GM20431 (cell line): ENCODE results near the gene MBD1.
"Not testable (repeated sequence)": the region's sequence is repeated elsewhere in the genome, so short reads cannot be mapped to it uniquely, and the experiment has no call there.

ENCODE experiments used
- in situ Hi-C: fragments of 300-500 bp; cut with MseI, MboI; formaldehyde crosslinking; loops from one replicate; pipeline ENCODE4 v1.15.0; 2020; ENCODE audit warnings: low sequenced_read_pairs; ENCODE audit not compliant: unreplicated experiment

MBD1 gene

GRCh38 chr18:50275503-50276036 lies 5.8 kb downstream of the MBD1 start:
- in situ Hi-C loops: no loop called here

- in situ Hi-C loops: no loop called here
Measured at GRCh38 chr18:50274941-50275340, 6.4 kb downstream of the MBD1 start.

GRCh38 chr18:50274044-50274442 lies 7.3 kb downstream of the MBD1 start:
- in situ Hi-C loops: no loop called here

- in situ Hi-C loops: no loop called here
Measured at GRCh38 chr18:50273203-50274043, 7.9 kb downstream of the MBD1 start.

GRCh38 chr18:50272568-50272967 lies 8.8 kb downstream of the MBD1 start:
- in situ Hi-C loops: no loop called here

- in situ Hi-C loops: no loop called here
Measured at GRCh38 chr18:50268022-50268747, 13.1 kb downstream of the MBD1 start.

GRCh38 chr18:50266248-50266704 lies 15.0 kb downstream of the MBD1 start, which contains the start of gene CFAP53:
Gene CFAP53 (minus strand): TSS chr18:50266495. CDS start chr18:50266404, 91 bp downstream.
- in situ Hi-C loops: no loop called here

- in situ Hi-C loops: no loop called here
Measured at GRCh38 chr18:50262977-50263376, 18.3 kb downstream of the MBD1 start.

- in situ Hi-C loops: no loop called here
Measured at GRCh38 chr18:50250935-50251334, 30.4 kb downstream of the MBD1 start.

GRCh38 chr18:50249576-50249975 lies 31.7 kb downstream of the MBD1 start:
- in situ Hi-C loops: no loop called here

- in situ Hi-C loops: no loop called here
Measured at GRCh38 chr18:50247561-50247960, 33.8 kb downstream of the MBD1 start.

- in situ Hi-C loops: not testable (repeated sequence)
Measured at GRCh38 chr18:50241768-50242167, 39.6 kb downstream of the MBD1 start.

GRCh38 chr18:50240080-50240563 lies 41.2 kb downstream of the MBD1 start:
- in situ Hi-C loops: no loop called here

GRCh38 chr18:50232419-50232818 lies 48.9 kb downstream of the MBD1 start:
- in situ Hi-C loops: no loop called here

GRCh38 chr18:50231621-50232020 lies 49.7 kb downstream of the MBD1 start:
- in situ Hi-C loops: no loop called here

- in situ Hi-C loops: not testable (repeated sequence)
Measured at GRCh38 chr18:50220249-50220648, 61.1 kb downstream of the MBD1 start.
